ENCODE data around the gene KRT25.

DNA sequence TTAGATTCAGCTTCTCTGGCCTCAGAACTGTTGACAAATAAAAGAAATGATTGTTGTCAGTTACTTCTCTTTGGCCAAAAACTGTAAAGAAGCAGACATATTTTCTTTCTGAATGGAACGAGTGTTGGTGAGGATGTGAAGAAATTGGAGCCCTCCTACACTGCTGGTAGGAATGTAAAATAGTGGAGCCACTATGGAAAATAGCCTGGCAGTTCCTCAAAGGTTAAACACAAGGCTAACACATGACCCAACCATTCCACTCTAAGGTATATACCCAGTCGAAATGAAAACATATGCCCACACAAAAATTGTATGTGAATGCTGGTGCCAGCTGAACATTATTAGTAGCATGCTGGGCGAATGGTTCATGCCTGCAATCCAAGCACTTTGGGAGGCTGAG lies 37.4 kb downstream of the KRT25 start:
- TF ChIP-seq CTCF (IDR thresholded peaks at IDR 0.05) (no peak), POLR2A (IDR thresholded peaks at IDR 0.05) (no peak)

All from thyroid gland (tissue), 4 donors.